H1 (cell line): ENCODE data around the gene PGAP2. TPM values are rescaled to one million over a fixed set of nuclear protein-coding genes. Genes with fewer than 3 reads are reported as not detected.

Source experiments
- BACH1 ChIP-seq: IDR thresholded peaks from 2 replicates; pipeline ENCODE4 v1.6.1; 2012; ENCODE audit warnings: low read length, improper control_type of control experiment
- EZH2 ChIP-seq: fragments of 200-600 bp; sonication (generic); IDR thresholded peaks from 2 replicates; pipeline ENCODE4 v1.7.1; 2012; ENCODE audit warnings: low read depth, mild to moderate bottlenecking, moderate library complexity, low read length, inconsistent platforms; ENCODE audit not compliant: severe bottlenecking
- POU5F1 ChIP-seq: IDR thresholded peaks from 2 replicates; pipeline ENCODE4 v1.6.1; 2011; ENCODE audit warnings: low read depth, mild to moderate bottlenecking, low read length, moderate library complexity
- SIRT6 ChIP-seq: IDR thresholded peaks from one replicate; pipeline ENCODE4 v1.7.1; 2012; ENCODE audit warnings: low read length, inconsistent platforms
- SP2 ChIP-seq: IDR thresholded peaks from 2 replicates; pipeline ENCODE4 v1.6.1; 2012; ENCODE audit warnings: mild to moderate bottlenecking, low read length, inconsistent platforms
- YY1 ChIP-seq: IDR thresholded peaks from 2 replicates; pipeline ENCODE4 v1.6.1; 2011; ENCODE audit warnings: low read depth, mild to moderate bottlenecking, low read length
- polyA plus RNA-seq, 7 experiments: library from polyadenylated mRNA; depleted of rRNA in 3 of 7; stranded (reverse) in 5 of 7; unstranded in 2 of 7; fragments of >200 nt in 5 of 7; fragments of 200-250 nt in 2 of 7; gene quantifications; 1 replicate in 5 of 7; 2 replicates in 1 of 7; 4 replicates in 1 of 7; pipeline versions ENCODE4 v1.2.1 to v1.2.3, GENCODE V29; 2011 to 2013; ENCODE audit warnings: missing spikeins in 2 of 7, mixed read lengths in 2 of 7
- total RNA-seq: library from RNA; stranded (reverse); fragmentation: NEBNext Ultra II Directional; extraction: Animal tissue kit (Norgen Biotek cat#: 25700); gene quantifications from 2 replicates; pipeline ENCODE4 v1.2.1, GENCODE V29; 2021
- TF ChIP-seq, protein P1 (sequence below): fragments of 300-600 bp; sonication (generic); IDR thresholded peaks from 2 replicates; pipeline ENCODE4 v1.7.1; 2012; ENCODE audit warnings: low read length, moderate library complexity, mild to moderate bottlenecking, inconsistent platforms; ENCODE audit not compliant: insufficient replicate concordance

The PGAP2 gene
- total and polyA plus RNA-seq, 2 of the 8 experiments (the other 6 are each of a cell fraction or from before 2014, with no cell fraction given): 56.5 to 106 TPM

DNA sequence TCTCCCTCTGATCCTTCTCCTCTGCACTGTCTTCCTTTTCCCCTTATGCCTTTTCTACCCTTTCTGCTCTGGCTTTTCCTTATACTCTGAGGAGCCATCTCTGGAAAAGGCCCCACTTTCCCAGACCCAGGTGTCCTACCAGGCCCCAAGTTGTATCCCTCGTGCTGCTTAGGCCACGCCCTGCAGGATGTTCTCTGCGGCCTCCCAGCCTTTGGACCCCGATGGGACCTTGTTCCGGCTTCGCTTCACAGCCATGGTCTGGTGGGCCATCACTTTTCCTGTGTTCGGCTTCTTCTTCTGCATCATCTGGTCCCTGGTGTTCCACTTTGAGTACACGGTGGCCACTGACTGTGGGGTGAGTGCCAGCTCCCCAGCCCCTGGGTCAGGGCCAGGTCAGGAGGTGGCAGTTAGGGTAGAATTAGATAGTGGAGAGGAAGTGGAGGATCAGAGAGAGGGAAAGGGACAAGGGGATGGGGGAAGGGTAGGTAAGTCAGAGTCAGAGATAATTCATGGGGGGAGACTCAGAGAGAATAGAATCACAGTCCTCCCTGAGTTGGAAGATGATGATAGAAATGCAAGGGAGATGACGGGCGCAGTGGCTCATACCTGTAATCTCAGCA lies 8.9 kb downstream of the PGAP2 start (continued):
- TF ChIP-seq, protein P1, sequence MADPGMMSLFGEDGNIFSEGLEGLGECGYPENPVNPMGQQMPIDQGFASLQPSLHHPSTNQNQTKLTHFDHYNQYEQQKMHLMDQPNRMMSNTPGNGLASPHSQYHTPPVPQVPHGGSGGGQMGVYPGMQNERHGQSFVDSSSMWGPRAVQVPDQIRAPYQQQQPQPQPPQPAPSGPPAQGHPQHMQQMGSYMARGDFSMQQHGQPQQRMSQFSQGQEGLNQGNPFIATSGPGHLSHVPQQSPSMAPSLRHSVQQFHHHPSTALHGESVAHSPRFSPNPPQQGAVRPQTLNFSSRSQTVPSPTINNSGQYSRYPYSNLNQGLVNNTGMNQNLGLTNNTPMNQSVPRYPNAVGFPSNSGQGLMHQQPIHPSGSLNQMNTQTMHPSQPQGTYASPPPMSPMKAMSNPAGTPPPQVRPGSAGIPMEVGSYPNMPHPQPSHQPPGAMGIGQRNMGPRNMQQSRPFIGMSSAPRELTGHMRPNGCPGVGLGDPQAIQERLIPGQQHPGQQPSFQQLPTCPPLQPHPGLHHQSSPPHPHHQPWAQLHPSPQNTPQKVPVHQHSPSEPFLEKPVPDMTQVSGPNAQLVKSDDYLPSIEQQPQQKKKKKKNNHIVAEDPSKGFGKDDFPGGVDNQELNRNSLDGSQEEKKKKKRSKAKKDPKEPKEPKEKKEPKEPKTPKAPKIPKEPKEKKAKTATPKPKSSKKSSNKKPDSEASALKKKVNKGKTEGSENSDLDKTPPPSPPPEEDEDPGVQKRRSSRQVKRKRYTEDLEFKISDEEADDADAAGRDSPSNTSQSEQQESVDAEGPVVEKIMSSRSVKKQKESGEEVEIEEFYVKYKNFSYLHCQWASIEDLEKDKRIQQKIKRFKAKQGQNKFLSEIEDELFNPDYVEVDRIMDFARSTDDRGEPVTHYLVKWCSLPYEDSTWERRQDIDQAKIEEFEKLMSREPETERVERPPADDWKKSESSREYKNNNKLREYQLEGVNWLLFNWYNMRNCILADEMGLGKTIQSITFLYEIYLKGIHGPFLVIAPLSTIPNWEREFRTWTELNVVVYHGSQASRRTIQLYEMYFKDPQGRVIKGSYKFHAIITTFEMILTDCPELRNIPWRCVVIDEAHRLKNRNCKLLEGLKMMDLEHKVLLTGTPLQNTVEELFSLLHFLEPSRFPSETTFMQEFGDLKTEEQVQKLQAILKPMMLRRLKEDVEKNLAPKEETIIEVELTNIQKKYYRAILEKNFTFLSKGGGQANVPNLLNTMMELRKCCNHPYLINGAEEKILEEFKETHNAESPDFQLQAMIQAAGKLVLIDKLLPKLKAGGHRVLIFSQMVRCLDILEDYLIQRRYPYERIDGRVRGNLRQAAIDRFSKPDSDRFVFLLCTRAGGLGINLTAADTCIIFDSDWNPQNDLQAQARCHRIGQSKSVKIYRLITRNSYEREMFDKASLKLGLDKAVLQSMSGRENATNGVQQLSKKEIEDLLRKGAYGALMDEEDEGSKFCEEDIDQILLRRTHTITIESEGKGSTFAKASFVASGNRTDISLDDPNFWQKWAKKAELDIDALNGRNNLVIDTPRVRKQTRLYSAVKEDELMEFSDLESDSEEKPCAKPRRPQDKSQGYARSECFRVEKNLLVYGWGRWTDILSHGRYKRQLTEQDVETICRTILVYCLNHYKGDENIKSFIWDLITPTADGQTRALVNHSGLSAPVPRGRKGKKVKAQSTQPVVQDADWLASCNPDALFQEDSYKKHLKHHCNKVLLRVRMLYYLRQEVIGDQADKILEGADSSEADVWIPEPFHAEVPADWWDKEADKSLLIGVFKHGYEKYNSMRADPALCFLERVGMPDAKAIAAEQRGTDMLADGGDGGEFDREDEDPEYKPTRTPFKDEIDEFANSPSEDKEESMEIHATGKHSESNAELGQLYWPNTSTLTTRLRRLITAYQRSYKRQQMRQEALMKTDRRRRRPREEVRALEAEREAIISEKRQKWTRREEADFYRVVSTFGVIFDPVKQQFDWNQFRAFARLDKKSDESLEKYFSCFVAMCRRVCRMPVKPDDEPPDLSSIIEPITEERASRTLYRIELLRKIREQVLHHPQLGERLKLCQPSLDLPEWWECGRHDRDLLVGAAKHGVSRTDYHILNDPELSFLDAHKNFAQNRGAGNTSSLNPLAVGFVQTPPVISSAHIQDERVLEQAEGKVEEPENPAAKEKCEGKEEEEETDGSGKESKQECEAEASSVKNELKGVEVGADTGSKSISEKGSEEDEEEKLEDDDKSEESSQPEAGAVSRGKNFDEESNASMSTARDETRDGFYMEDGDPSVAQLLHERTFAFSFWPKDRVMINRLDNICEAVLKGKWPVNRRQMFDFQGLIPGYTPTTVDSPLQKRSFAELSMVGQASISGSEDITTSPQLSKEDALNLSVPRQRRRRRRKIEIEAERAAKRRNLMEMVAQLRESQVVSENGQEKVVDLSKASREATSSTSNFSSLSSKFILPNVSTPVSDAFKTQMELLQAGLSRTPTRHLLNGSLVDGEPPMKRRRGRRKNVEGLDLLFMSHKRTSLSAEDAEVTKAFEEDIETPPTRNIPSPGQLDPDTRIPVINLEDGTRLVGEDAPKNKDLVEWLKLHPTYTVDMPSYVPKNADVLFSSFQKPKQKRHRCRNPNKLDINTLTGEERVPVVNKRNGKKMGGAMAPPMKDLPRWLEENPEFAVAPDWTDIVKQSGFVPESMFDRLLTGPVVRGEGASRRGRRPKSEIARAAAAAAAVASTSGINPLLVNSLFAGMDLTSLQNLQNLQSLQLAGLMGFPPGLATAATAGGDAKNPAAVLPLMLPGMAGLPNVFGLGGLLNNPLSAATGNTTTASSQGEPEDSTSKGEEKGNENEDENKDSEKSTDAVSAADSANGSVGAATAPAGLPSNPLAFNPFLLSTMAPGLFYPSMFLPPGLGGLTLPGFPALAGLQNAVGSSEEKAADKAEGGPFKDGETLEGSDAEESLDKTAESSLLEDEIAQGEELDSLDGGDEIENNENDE: no peak
- TF ChIP-seq POU5F1 (no peak), SP2 (no peak), EZH2 (no peak), SIRT6 (no peak), YY1 (no peak), BACH1 (no peak)
